OCI-LY7 (cell line): ENCODE results near the gene SLC9C1. TPM values are rescaled to one million over a fixed set of nuclear protein-coding genes. Genes with fewer than 3 reads are reported as not detected.

Experiments
- BruUV-seq: library from RNA; stranded (reverse); fragments of 400-500 nt; replicated peaks from 2 replicates; lab custom pipeline; 2021; lab: Mats Ljungman, UMichigan
- CTCF ChIA-PET: fragments of 300-600 bp; sonication (Branson Sonifier 250); formaldehyde crosslinking; loops from one replicate; lab custom pipeline; 2022; ENCODE audit warnings: antibody characterized with exemption; ENCODE audit not compliant: unreplicated experiment; lab: Charles Lee
- POLR2A ChIA-PET: fragments of 300-600 bp; sonication (Branson Sonifier 250); formaldehyde crosslinking; loops from one replicate; lab custom pipeline; 2022; ENCODE audit warnings: antibody characterized with exemption; lab: Charles Lee
- DNase-seq: peaks from one replicate; pipeline ENCODE4 v3.0.0-alpha.2; 2015; ENCODE audit warnings: low spot score
- H2AFZ ChIP-seq: fragments of 200-600 bp; sonication (generic), shearing (Covaris generic); 2 replicates; pipeline ENCODE4 v1.6.1; 2014; ENCODE audit warnings: mild to moderate bottlenecking, antibody characterized with exemption, low read length, moderate library complexity
- H3K27ac ChIP-seq: fragments of 200-600 bp; sonication (generic); 2 replicates; pipeline ENCODE4 v1.5.1; 2014; ENCODE audit warnings: mixed run types, low read depth, mild to moderate bottlenecking, moderate library complexity, low read length, inconsistent platforms; ENCODE audit not compliant: poor library complexity, severe bottlenecking
- H3K36me3 ChIP-seq: fragments of 200-600 bp; sonication (generic); 2 replicates; pipeline ENCODE4 v1.6.1; 2014; ENCODE audit warnings: mild to moderate bottlenecking, antibody characterized with exemption, low read length, moderate library complexity, mixed read lengths; ENCODE audit not compliant: insufficient read depth
- H3K4me1 ChIP-seq: fragments of 200-600 bp; sonication (generic); 2 replicates; pipeline ENCODE4 v1.5.1; 2014; ENCODE audit warnings: mild to moderate bottlenecking, low read length; ENCODE audit not compliant: insufficient read depth, poor library complexity, severe bottlenecking
- H3K4me2 ChIP-seq: fragments of 200-600 bp; sonication (generic); 2 replicates; pipeline ENCODE4 v1.6.1; 2014; ENCODE audit warnings: mild to moderate bottlenecking, low read length
- H3K4me3 ChIP-seq: fragments of 200-600 bp; sonication (generic); 2 replicates; pipeline ENCODE4 v1.5.1; 2014; ENCODE audit warnings: mild to moderate bottlenecking, low read depth, low read length; ENCODE audit not compliant: poor library complexity, severe bottlenecking
- H3K79me2 ChIP-seq: fragments of 200-600 bp; sonication (generic); 2 replicates; pipeline ENCODE4 v1.6.1; 2016; ENCODE audit warnings: low read depth, mild to moderate bottlenecking, low read length, moderate library complexity, mixed read lengths; ENCODE audit not compliant: insufficient read depth
- H3K9me2 ChIP-seq: fragments of 200-600 bp; sonication (generic); 2 replicates; pipeline ENCODE4 v1.6.1; 2016; ENCODE audit warnings: mild to moderate bottlenecking, low read length, mixed read lengths; ENCODE audit not compliant: insufficient read depth
- H3K9me3 ChIP-seq: fragments of 200-600 bp; sonication (generic); 2 replicates; pipeline ENCODE4 v1.6.1; 2014; ENCODE audit warnings: mild to moderate bottlenecking, mixed run types, low read length, mixed read lengths
- H4K20me1 ChIP-seq: fragments of 200-600 bp; sonication (generic); 2 replicates; pipeline ENCODE4 v1.6.1; 2014; ENCODE audit warnings: mild to moderate bottlenecking, antibody characterized with exemption, low read length, moderate library complexity, mixed read lengths; ENCODE audit not compliant: insufficient read depth
- CTCF ChIP-seq: fragments of 200-600 bp; sonication (generic); conservative IDR thresholded peaks from 2 replicates; pipeline ENCODE4 v1.5.1; 2014; ENCODE audit warnings: mild to moderate bottlenecking, antibody characterized with exemption, low read length, moderate library complexity, mixed read lengths
- EZH2phosphoT487 ChIP-seq: fragments of 200-600 bp; sonication (generic); IDR thresholded peaks from 2 replicates; pipeline ENCODE4 v1.6.1; 2018; ENCODE audit warnings: low read depth, borderline replicate concordance, mild to moderate bottlenecking, mixed run types, antibody characterized with exemption, low read length, moderate library complexity, mixed read lengths
- intact Hi-C: fragments of 100-400 bp; cut with micrococcal nuclease; formaldehyde crosslinking; loops from one replicate; pipeline ENCODE4 v1.10.0; 2022; ENCODE audit not compliant: unreplicated experiment
- total RNA-seq, 2 experiments: library from RNA; depleted of rRNA in 1 of 2; stranded (reverse); fragments of >200 nt in 1 of 2; shearing (Covaris generic) in 1 of 2; gene quantifications; 2 replicates each; pipeline ENCODE4 v1.2.3, GENCODE V29; 2014 to 2022

Gene SLC9C1
- total RNA-seq, 2 experiments from 2014 or later = not detected

- Histone ChIP-seq H4K20me1 (no peaks in the 10 kb centered on the region), H3K79me2 (no peaks in the 10 kb centered on the region), H3K9me2 (no peaks in the 10 kb centered on the region), H3K4me3 (no peak overlapping the region), H3K4me1 (peaks cover 22% of the 10 kb centered on the region), H3K36me3 (peaks cover 9% of the 10 kb centered on the region), H3K4me2 (peak overlapping the region; percentile 73; the same call in 1 of the 2 replicates), H2AFZ (peak overlapping the region; percentile 97; the same call in 1 of the 2 replicates), H3K27ac (no peak overlapping the region), H3K9me3 (peaks cover 16% of the 10 kb centered on the region; the same call in 1 of the 2 replicates)
- intact Hi-C loops = no loop called here
- TF ChIP-seq CTCF (peak; percentile 46), EZH2phosphoT487 (no peak)
- ChIA-PET CTCF (interaction anchor here (1.0 to 1.3 kb wide), 2 partner anchors 14 to 18 kb away, joined by 3 to 4 read pairs; no protein-coding TSS in a partner anchor), POLR2A (interaction anchor here (0.6 to 3.2 kb wide), 11 partner anchors 9 to 240 kb away, joined by 3 to 16 read pairs (median 7); partner anchors contain the start of genes GCSAM and SLC9C1)
- DNase-seq = peak; percentile 27
- BruUV-seq = no TSS peak
Observed at GRCh38 chr3:112304611-112305010, 10.6 kb upstream of the SLC9C1 start.

GRCh38 chr3:112303764-112304325 lies 9.8 kb upstream of the SLC9C1 start:
- H3K9me3 ChIP-seq = peaks cover 18% of the 10 kb centered on the region; the same call in 1 of the 2 replicates

More at GRCh38 chr3:112303764-112304325, 9.8 kb upstream of the SLC9C1 start:
- CTCF ChIA-PET = interaction anchor here (1.0 kb wide), 1 partner anchor 15 kb away, joined by 3 read pairs; no protein-coding TSS in a partner anchor
- H4K20me1 ChIP-seq = no peaks in the 10 kb centered on the region
- H3K4me2 ChIP-seq = peak overlapping the region; percentile 73
- peak overlapping the region; percentile 97 for H2AFZ ChIP-seq
- TF ChIP-seq EZH2phosphoT487 (no peak), CTCF (no peak)
- no TSS peak for BruUV-seq
- H3K79me2 ChIP-seq = no peaks in the 10 kb centered on the region
- POLR2A ChIA-PET = interaction anchor here (0.7 to 3.2 kb wide), 12 partner anchors 10 to 241 kb away, joined by 3 to 16 read pairs (median 4); partner anchors contain the start of gene SLC9C1
- peak overlapping the region; percentile 2 for H3K27ac ChIP-seq
- no peaks in the 10 kb centered on the region for H3K9me2 ChIP-seq
- H3K4me1 ChIP-seq = peaks cover 24% of the 10 kb centered on the region
- peak; percentile 50 for DNase-seq
- peaks cover 9% of the 10 kb centered on the region for H3K36me3 ChIP-seq
- peak overlapping the region; percentile 51 for H3K4me3 ChIP-seq
- intact Hi-C loops = no loop called here
